Gastrocnemius medialis (tissue), 4 donors: ENCODE measurements around the gene ABI3BP. TPM values are rescaled to one million over a fixed set of nuclear protein-coding genes. Genes with fewer than 3 reads are reported as not detected.

ENCODE experiments used
- ATAC-seq, 2 donors: fragments of 150-250 bp; one replicate each; pipeline ENCODE4 v1.9.1; 2016
- DNase-seq, 2 donors: peaks; one replicate each; pipeline ENCODE4 v3.0.0-alpha.2; 2019
- H3K27ac ChIP-seq, 4 donors: fragments of 200-600 bp; sonication (generic); 1 replicate in 1 of 4; 2 replicates in 3 of 4; pipeline ENCODE4 v1.5.1; 2016 to 2018; ENCODE audit warnings: mild to moderate bottlenecking in 2 of 4, moderate library complexity in 1 of 4
- H3K27me3 ChIP-seq, 3 donors: fragments of 200-600 bp; sonication (generic) in 2 of 3; 1 replicate in 1 of 3; 2 replicates in 2 of 3; pipeline versions ENCODE4 v1.5.1 to v1.6.0; 2016 to 2019; ENCODE audit warnings: mild to moderate bottlenecking in 1 of 3, moderate library complexity in 1 of 3
- H3K36me3 ChIP-seq, 2 donors: fragments of 200-600 bp; sonication (generic) in 1 of 2; one replicate each; pipeline ENCODE4 v1.5.1; 2017 to 2018
- H3K4me1 ChIP-seq, 2 donors: fragments of 200-600 bp; sonication (generic) in 1 of 2; one replicate each; pipeline ENCODE4 v1.5.1; 2016 to 2017; ENCODE audit warnings: mild to moderate bottlenecking in 2 of 2
- H3K4me3 ChIP-seq, 4 donors: fragments of 200-600 bp; sonication (generic) in 3 of 4; 1 replicate in 1 of 4; 2 replicates in 3 of 4; pipeline ENCODE4 v1.5.1; 2016 to 2019; ENCODE audit warnings: mild to moderate bottlenecking in 2 of 4
- H3K9me3 ChIP-seq, 3 donors: fragments of 200-600 bp; sonication (generic) in 2 of 3; 1 replicate in 1 of 3; 2 replicates in 2 of 3; pipeline ENCODE4 v1.5.1; 2016 to 2019
- POLR2A ChIP-seq, 2 donors: fragments of 450-650 bp; IDR thresholded peaks; one replicate each; pipeline ENCODE4 v1.6.1; 2017; ENCODE audit warnings: antibody characterized with exemption in 2 of 2, mild to moderate bottlenecking in 2 of 2, moderate library complexity in 2 of 2
- in situ Hi-C, 4 donors: fragments of 200-750 bp; cut with MboI; loops; one replicate each; pipeline versions ENCODE4 v1.15.0 to v1.8.0; 2017; ENCODE audit warnings: low sequenced_read_pairs in 4 of 4
- intact Hi-C: fragments of 100-400 bp; cut with DNase I; formaldehyde crosslinking; loops from one replicate; pipeline ENCODE4 v1.15.1; 2023; ENCODE audit warnings: low total_unique reads
- total RNA-seq, 4 donors: library from RNA; depleted of rRNA; stranded (reverse); fragments of >200 nt; gene quantifications; one replicate each; pipeline versions ENCODE4 v1.1.0 to v1.2.3, GENCODE V29; 2016
- TF ChIP-seq, protein P1 (sequence below), 5 experiments: fragments of 450-650 bp in 3 of 5; fragments of 200-600 bp in 2 of 5; sonication (generic) in 2 of 5; IDR thresholded peaks in 4 of 5; conservative IDR thresholded peaks in 1 of 5; 1 replicate in 4 of 5; 2 replicates in 1 of 5; pipeline ENCODE4 v1.5.1; 2016 to 2019; ENCODE audit warnings: antibody characterized with exemption in 5 of 5, mild to moderate bottlenecking in 3 of 5, moderate library complexity in 3 of 5

Gene ABI3BP
- total RNA-seq, 4 donors from 2014 or later, result 15.3 to 21.8 (median 19.5) TPM

DNA sequence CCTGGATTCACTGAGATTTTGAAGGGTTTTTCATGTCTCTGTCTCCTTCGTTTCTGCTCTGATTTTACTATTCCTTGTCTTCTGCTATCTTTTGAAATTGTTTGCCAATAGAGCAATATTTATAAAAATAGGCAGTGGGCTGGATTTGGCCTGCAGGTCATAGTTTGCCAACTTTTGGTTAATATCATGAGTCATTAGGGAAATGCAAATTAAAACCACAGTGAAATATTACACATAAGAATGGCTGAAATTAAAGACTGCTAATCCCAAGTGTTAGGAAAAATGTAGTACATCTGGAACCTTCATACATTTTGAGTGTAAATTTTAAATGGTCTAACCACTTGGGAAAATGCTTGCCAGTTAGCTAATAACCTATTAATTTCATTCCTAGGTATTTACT lies 56.3 kb downstream of the ABI3BP start:
- no peak overlapping the region for H3K27ac ChIP-seq
- H3K4me3 ChIP-seq, result no peak overlapping the region
- in situ Hi-C loops, result no loop called here
- intact Hi-C loops, result no loop called here
- TF ChIP-seq, protein P1, sequence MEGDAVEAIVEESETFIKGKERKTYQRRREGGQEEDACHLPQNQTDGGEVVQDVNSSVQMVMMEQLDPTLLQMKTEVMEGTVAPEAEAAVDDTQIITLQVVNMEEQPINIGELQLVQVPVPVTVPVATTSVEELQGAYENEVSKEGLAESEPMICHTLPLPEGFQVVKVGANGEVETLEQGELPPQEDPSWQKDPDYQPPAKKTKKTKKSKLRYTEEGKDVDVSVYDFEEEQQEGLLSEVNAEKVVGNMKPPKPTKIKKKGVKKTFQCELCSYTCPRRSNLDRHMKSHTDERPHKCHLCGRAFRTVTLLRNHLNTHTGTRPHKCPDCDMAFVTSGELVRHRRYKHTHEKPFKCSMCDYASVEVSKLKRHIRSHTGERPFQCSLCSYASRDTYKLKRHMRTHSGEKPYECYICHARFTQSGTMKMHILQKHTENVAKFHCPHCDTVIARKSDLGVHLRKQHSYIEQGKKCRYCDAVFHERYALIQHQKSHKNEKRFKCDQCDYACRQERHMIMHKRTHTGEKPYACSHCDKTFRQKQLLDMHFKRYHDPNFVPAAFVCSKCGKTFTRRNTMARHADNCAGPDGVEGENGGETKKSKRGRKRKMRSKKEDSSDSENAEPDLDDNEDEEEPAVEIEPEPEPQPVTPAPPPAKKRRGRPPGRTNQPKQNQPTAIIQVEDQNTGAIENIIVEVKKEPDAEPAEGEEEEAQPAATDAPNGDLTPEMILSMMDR (IDR thresholded peaks at IDR 0.05 in 4 of 5, conservative IDR thresholded peaks at IDR 0.05 in 1 of 5), result no peak
- no peak for TF ChIP-seq POLR2A (IDR thresholded peaks at IDR 0.05)
- H3K4me1 ChIP-seq, result peaks cover 4 to 6% of the 10 kb centered on the region in 2 donors
- ATAC-seq, result no peak
- no peak for DNase-seq
- no peaks in the 10 kb centered on the region for H3K27me3 ChIP-seq
- no peaks in the 10 kb centered on the region for H3K36me3 ChIP-seq
- no peaks in the 10 kb centered on the region for H3K9me3 ChIP-seq

DNA sequence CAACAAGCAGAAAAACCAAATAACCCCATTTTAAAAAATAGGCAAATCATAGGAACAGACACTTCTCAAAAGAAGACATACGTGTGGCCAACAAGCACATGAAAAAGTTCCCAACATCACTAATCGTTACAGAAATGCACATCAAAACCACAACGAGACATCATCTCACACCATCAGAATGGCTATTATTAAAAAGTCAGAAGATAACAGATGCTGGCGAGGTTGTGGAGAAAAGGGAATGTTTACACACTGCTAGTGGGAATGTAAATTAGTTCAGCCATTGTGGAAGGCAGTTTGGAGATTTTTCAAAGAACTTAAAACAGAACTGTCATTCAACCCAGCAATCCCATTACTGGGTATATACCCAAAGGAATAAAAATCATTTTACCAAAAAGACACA lies 60.7 kb downstream of the ABI3BP start:
- Histone ChIP-seq H3K27ac (no peak overlapping the region), H3K9me3 (no peaks in the 10 kb centered on the region), H3K4me1 (no peaks in the 10 kb centered on the region), H3K4me3 (no peak overlapping the region), H3K36me3 (no peaks in the 10 kb centered on the region), H3K27me3 (no peaks in the 10 kb centered on the region)
- ATAC-seq, result no peak
- DNase-seq, result no peak
- TF ChIP-seq, protein P1 (IDR thresholded peaks at IDR 0.05 in 4 of 5, conservative IDR thresholded peaks at IDR 0.05 in 1 of 5), result no peak
- TF ChIP-seq POLR2A (IDR thresholded peaks at IDR 0.05), result no peak
- in situ Hi-C loops, result no loop called here
- intact Hi-C loops, result no loop called here

DNA sequence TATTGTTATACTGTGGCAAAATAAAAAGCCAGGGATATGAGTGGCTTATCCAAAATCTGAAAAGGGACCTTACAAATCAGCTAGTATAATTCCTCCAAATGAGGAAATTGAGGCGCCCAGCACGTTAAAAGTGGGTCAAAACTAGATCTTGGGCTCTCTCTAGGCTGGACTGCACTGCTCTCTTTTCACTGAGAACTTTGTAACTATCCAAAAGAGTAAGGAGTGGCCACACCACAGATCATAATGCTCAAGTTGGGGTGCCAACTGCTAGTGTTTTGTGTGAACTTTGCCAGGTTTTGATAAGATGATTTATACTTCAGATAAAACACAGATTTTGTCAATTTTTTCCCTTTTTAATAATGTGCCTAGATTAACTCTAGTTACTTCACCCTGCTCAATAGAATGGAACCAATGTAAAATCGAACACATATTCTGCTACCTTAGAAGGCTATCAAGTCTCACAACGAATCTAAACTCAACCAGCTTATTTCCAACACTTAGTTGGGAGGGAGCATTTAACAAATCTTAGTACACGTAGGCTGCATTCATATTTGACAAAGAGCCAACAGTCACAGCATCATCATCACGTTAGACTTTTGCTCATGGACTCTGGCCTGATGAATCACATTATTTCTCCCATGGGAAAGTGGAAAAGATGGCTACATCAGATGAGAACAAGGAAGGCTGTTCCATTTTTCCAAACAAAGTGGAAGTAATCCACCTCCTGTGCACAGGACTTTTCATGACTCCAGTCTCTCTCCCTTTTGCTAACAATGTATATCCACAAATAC lies 64.4 kb downstream of the ABI3BP start:
- DNase-seq (no peak), ATAC-seq (peak; percentile 56 to 58)
- no peaks in the 10 kb centered on the region for H3K27me3 ChIP-seq
- no peaks in the 10 kb centered on the region for H3K36me3 ChIP-seq
- intact Hi-C loops, result no loop called here
- no peaks in the 10 kb centered on the region for H3K9me3 ChIP-seq
- in situ Hi-C loops, result no loop called here
- no peaks in the 10 kb centered on the region for H3K4me1 ChIP-seq
- TF ChIP-seq, protein P1 (IDR thresholded peaks at IDR 0.05 in 4 of 5, conservative IDR thresholded peaks at IDR 0.05 in 1 of 5), result no peak
- TF ChIP-seq POLR2A (IDR thresholded peaks at IDR 0.05), result peak in 1 of 2 donors; percentile 7
- H3K4me3 ChIP-seq, result no peak overlapping the region
- H3K27ac ChIP-seq, result peak overlapping the region in 2 of 4 donors; percentile 4 to 21

DNA sequence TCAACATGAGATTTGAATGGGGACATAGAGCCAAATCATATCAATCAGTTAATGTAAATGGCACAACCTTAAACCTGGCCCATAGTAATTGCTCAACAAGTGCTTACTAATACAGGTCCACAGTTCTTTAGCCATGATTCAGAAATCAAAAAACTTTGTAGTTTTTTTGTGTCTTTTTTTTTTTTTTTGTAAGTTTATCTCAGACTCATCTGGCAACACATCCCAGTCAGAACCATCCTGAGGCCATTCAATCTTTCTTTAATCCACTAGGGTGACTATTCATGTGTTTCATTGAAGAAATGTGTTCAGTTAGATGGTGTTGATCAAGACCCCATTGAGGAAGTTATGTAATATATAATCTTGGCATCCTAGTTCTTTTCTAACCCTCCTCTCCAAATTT lies 65.4 kb downstream of the ABI3BP start:
- Histone ChIP-seq H3K9me3 (no peaks in the 10 kb centered on the region), H3K4me1 (no peaks in the 10 kb centered on the region), H3K27me3 (no peaks in the 10 kb centered on the region), H3K4me3 (no peak overlapping the region), H3K36me3 (no peaks in the 10 kb centered on the region), H3K27ac (no peak overlapping the region)
- no peak for ATAC-seq
- in situ Hi-C loops (no loop called here), intact Hi-C loops (no loop called here)
- TF ChIP-seq, protein P1 (IDR thresholded peaks at IDR 0.05 in 4 of 5, conservative IDR thresholded peaks at IDR 0.05 in 1 of 5), result no peak
- no peak for TF ChIP-seq POLR2A (IDR thresholded peaks at IDR 0.05)
- no peak for DNase-seq
